ENCODE data around the gene RHPN2. TPM values are rescaled to one million over a fixed set of nuclear protein-coding genes. Genes with fewer than 3 reads are reported as not detected.

Gene RHPN2
- total and polyA plus RNA-seq, 5 donors, result 1.6 to 3.1 (median 1.8) TPM

DNA sequence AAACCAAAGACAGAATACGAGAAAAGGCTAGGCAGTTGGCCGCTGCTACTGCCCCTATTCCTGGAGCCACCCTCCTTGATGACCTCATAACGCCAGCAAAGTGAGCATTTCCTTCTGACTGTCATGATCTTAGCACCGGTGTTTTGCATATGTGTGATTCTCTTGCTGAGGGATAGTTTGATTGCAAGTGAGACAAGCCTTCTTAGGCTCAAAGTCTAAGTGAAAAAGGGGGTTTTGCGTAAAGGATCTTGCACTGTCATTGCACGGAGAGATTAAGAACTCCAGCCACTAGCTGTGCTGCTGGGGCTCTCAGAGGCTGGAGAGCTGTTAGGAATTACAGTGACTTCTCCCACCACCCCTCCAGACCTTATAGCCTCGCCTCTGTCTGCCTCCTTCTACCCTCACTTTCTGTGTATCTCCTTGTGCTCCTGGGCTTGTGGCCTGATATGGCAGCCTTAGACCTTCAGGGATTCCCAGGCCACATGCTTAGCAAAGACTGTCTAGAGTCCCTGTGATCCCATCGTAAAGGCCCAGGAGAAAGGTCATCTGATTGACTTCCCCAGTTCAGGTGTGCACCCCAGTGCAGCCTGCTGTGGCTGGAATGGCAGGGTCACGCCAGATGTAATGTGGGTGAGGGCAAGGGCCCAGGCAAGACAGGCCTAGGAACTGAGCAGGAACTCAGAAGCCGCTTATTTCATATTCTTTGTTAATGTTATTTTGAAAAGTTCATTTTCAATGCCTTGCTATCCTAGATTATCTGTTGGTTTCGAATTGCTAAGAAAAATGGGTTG is 28.9 kb upstream of the RHPN2 start:
- WGBS, result 93% methylated on average over 11 of the region's 11 CpGs
- Histone ChIP-seq H3K27ac (ENCODE audit: low read length) (no peak overlapping the region), H3K27me3 (ENCODE audit: control insufficient read depth, insufficient read depth) (no peaks in the 10 kb centered on the region), H3K4me1 (ENCODE audit: control insufficient read depth, insufficient read depth, low read length) (no peaks in the 10 kb centered on the region), H3K9me3 (ENCODE audit: control insufficient read depth, low read length) (no peaks in the 10 kb centered on the region), H3K4me3 (ENCODE audit: low read length) (no peak overlapping the region)
- no peak for DNase-seq
- intact Hi-C loops (cut with DNase I), result no loop called here
- no peak for ATAC-seq

DNA sequence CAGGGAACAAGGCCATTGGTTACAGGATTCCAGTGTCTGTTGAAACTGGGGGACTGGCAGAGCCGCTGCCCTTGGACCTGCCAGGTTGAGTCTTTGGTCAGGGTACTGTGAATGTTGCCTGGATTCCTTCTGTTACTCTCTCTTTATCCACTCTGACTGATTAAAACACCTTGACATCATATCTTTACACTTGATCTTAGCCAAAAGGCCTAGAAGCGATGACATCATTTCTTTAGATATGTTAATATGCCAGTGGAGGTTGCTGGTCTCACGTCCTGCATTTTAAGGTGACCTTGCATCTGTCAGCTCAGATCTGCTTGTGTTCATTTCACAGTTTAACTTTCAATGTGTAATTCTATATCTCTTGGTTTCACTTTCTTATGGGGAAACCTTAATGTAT is 25.5 kb upstream of the RHPN2 start:
- Histone ChIP-seq H3K9me3 (ENCODE audit: control insufficient read depth, low read length) (no peaks in the 10 kb centered on the region), H3K4me3 (ENCODE audit: low read length) (no peak overlapping the region), H3K27ac (ENCODE audit: low read length) (no peak overlapping the region), H3K4me1 (ENCODE audit: control insufficient read depth, insufficient read depth, low read length) (no peaks in the 10 kb centered on the region), H3K27me3 (ENCODE audit: control insufficient read depth, insufficient read depth) (no peaks in the 10 kb centered on the region)
- intact Hi-C loops (cut with DNase I), result no loop called here
- WGBS, result 84% methylated on average over 3 of the region's 3 CpGs
- no peak for DNase-seq
- ATAC-seq, result no peak

DNA sequence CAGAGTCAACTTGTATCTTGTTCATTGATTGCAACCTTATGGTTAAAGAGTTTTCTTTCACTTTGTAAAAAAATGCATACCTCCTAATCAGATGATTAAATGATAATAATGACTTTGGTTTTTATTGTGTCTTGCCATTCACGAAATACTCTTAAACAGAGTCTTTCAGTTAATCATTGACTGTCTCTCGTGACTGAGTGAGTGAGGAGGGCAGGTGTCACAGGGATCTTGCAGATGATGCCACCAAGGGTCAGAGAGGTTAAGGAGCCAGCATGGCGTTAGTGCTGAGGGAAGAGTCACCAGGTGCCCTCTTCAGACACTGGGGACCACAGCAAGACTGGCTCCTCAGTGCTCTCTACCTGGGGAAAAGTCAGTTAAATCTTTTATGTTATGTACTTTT is 24.3 kb upstream of the RHPN2 start:
- Histone ChIP-seq H3K9me3 (ENCODE audit: control insufficient read depth, low read length) (no peaks in the 10 kb centered on the region), H3K27ac (ENCODE audit: low read length) (no peak overlapping the region), H3K27me3 (ENCODE audit: control insufficient read depth, insufficient read depth) (no peaks in the 10 kb centered on the region), H3K4me1 (ENCODE audit: control insufficient read depth, insufficient read depth, low read length) (no peaks in the 10 kb centered on the region), H3K4me3 (ENCODE audit: low read length) (no peak overlapping the region)
- intact Hi-C loops (cut with DNase I), result loop anchor here in 2 of 4 donors (10.0 kb wide), 1 partner anchor 114 kb away; the partner anchor contains the start of genes CEP89 (in 2 of the 2) and FAAP24 (in 2 of the 2)
- no peak for ATAC-seq
- DNase-seq, result no peak
- 87% methylated on average over 3 of the region's 3 CpGs for WGBS

DNA sequence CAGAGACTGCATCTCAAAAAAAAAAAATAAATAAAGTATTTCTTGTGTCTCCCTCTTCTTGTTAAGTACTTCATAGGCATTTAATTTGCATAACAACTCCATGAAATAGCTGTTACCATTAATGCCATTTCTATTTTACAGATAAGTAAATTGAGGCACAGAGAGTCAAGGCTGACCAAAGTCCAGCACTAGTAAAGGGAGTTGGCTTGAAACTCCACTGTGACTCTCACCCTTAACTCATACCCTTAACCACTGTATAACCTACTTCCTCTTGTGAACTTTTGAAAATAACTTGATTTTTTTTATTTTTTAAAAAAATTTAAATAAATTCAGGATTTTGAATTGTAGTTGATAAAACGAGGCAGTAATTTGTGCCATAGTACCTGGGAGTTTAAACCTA is 22.3 kb upstream of the RHPN2 start:
- Histone ChIP-seq H3K27me3 (ENCODE audit: control insufficient read depth, insufficient read depth) (no peaks in the 10 kb centered on the region), H3K9me3 (ENCODE audit: control insufficient read depth, low read length) (no peaks in the 10 kb centered on the region), H3K4me3 (ENCODE audit: low read length) (no peak overlapping the region), H3K27ac (ENCODE audit: low read length) (no peak overlapping the region), H3K4me1 (ENCODE audit: control insufficient read depth, insufficient read depth, low read length) (peaks cover 2% of the 10 kb centered on the region)
- intact Hi-C loops (cut with DNase I), result loop anchor here in 2 of 4 donors (10.0 kb wide), 1 partner anchor 112 kb away; the partner anchor contains the start of genes CEP89 (in 2 of the 2) and FAAP24 (in 2 of the 2)
- DNase-seq (no peak), ATAC-seq (no peak)
- 73% methylated on average over 1 of the region's 1 CpG for WGBS

DNA sequence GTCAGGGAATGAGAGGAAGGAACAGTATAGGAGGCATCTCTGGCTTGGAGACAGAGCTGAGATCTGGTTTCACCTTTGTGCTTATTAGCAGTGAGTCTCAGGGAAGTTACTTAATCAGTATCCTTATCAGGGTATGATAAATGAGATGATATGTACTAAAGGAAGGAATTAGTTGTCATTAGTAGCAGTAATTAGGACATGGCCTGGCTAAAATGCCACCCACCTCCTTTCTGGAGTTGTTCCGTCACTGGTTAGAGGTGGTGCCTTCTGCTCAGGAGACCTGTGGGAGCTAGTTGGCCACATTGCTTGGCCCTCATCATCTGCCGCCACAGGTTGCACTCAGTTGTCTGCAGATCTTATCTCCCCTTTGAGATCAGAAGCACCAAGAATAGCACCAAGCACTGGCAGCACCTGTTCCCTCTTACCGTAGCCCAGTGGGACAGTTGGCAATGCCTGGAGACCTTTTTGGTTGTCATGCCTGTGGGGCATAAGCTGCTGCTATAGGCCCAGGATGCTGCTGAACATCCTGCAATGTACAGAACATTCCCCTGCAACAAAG is 21.0 kb upstream of the RHPN2 start:
- no peak overlapping the region for H3K4me3 ChIP-seq (ENCODE audit: low read length)
- intact Hi-C loops (cut with DNase I), result loop anchor here in 2 of 4 donors (10.0 kb wide), 1 partner anchor 111 kb away; the partner anchor contains the start of genes CEP89 (in 2 of the 2) and FAAP24 (in 2 of the 2)

DNA sequence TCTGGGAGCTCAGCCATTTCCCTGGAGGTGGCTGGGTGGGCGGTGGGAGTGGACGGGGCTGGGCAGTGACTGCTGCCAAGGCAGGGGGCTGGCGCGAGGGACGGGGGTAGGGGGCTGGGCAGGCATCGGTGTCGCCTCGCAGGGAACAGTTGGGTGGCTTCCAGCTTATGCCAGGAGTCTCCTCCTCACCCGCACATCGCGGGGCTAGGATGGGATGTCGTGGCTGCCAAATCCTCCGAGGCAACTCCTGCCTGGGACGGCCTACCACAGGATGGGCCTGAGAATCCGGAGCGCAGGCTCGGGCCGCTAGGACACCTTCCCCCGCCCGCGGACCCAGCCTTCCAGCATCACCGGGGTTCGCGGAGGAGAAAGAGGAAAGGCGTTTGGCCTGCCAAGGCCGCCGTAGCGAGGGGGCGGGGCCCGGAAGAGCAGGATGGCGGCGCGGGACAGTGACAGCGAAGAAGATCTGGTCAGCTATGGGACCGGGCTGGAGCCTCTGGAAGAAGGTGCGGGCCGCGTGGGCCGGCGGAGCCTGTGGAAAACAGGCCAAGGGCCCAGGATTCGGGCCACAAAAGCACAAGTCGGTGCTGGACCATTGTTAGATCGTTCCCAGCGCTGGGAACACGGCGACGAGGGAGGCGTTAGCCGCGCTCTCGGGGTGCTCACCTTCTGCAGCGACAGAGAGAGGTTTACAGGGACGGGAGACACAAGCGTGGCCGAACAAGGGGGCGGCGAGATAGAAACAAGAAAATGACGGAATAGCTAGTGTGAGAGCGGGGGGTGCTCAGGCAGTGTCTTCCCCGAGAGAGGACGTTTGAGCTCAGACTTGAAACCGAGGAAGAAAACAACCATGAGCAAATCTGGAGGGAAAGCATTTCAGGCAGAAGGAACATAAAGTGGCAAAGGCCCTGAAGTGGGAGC is 16.3 kb upstream of the RHPN2 start, which contains the start of gene GPATCH1:
GPATCH1 (plus strand) TSS at position 421 of the 921 bp plus-strand sequence; CDS start at position 434, 13 bp downstream.
- intact Hi-C loops (cut with DNase I), result loop anchor here in 2 of 4 donors (10.0 kb wide), 1 partner anchor 106 kb away; the partner anchor contains the start of genes CEP89 (in 2 of the 2) and FAAP24 (in 2 of the 2)
- Histone ChIP-seq H3K4me1 (ENCODE audit: control insufficient read depth, insufficient read depth, low read length) (peaks cover 7% of the 10 kb centered on the region), H3K4me3 (ENCODE audit: low read length) (peak within 1 kb of the TSS; percentile 76), H3K9me3 (ENCODE audit: control insufficient read depth, low read length) (no peaks in the 10 kb centered on the region), H3K27ac (ENCODE audit: low read length) (peak within 1 kb of the TSS; percentile 61), H3K27me3 (ENCODE audit: control insufficient read depth, insufficient read depth) (no peaks in the 10 kb centered on the region)
- peak; percentile 96 to 98 for ATAC-seq
- under 1% methylated on average over 62 of the region's 62 CpGs for WGBS
- peak; percentile 91 to 96 (median 96) for DNase-seq

More for the DNA sequence above, 21.0 kb upstream of the RHPN2 start:
- no peak for ATAC-seq
- Histone ChIP-seq H3K9me3 (ENCODE audit: control insufficient read depth, low read length) (no peaks in the 10 kb centered on the region), H3K27me3 (ENCODE audit: control insufficient read depth, insufficient read depth) (no peaks in the 10 kb centered on the region), H3K27ac (ENCODE audit: low read length) (no peak overlapping the region), H3K4me1 (ENCODE audit: control insufficient read depth, insufficient read depth, low read length) (peaks cover 7% of the 10 kb centered on the region)
- WGBS, result 89% methylated on average over 3 of the region's 3 CpGs
- no peak for DNase-seq

DNA sequence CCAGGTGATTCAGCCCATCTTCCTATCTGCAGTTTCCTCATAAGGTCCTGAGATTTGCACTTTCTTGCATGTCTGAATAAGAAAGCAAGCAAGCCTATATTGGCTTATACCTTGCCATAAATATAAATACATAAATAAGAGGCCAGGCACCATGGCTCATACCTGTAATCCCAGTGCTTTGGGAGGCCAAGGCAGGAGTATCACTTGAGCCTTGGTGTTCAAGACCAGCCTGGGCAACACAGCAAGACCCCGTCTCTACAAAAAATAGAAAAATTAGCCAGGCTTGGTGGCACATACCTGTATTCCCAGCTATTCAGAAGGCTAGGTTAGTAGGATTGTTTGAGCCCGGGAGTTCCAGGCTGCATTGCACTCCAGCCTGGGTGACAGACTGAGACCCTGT is 10.8 kb upstream of the RHPN2 start:
- intact Hi-C loops (cut with DNase I), result no loop called here
- Histone ChIP-seq H3K27me3 (ENCODE audit: control insufficient read depth, insufficient read depth) (no peaks in the 10 kb centered on the region), H3K4me1 (ENCODE audit: control insufficient read depth, insufficient read depth, low read length) (no peaks in the 10 kb centered on the region), H3K27ac (ENCODE audit: low read length) (no peak overlapping the region), H3K9me3 (ENCODE audit: control insufficient read depth, low read length) (no peaks in the 10 kb centered on the region), H3K4me3 (ENCODE audit: low read length) (no peak overlapping the region)
- ATAC-seq, result no peak
- DNase-seq, result no peak
- WGBS, result 88% methylated on average over 2 of the region's 2 CpGs

DNA sequence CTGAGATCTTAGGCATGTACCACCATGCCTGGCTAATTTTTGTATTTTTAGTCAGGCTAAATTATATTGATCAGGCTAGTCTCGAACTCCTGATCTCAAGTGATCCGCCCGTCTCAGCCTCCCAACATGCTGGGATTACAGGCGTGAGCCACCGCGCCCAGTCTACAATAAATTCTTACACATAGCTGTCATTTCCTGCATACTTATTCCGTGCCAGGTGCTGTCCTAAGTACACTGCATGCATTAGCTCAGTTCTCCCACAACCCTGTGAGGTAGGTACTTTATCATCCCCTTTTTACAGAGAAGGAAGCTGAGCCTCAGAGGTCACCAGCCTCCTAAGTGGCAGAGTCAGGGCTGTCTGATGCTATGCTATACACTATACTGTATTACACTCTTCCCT is 7.2 kb upstream of the RHPN2 start:
- intact Hi-C loops (cut with DNase I), result no loop called here
- Histone ChIP-seq H3K4me3 (ENCODE audit: low read length) (no peak overlapping the region), H3K27ac (ENCODE audit: low read length) (no peak overlapping the region), H3K9me3 (ENCODE audit: control insufficient read depth, low read length) (no peaks in the 10 kb centered on the region), H3K27me3 (ENCODE audit: control insufficient read depth, insufficient read depth) (no peaks in the 10 kb centered on the region), H3K4me1 (ENCODE audit: control insufficient read depth, insufficient read depth, low read length) (no peaks in the 10 kb centered on the region)
- WGBS, result 81% methylated on average over 7 of the region's 7 CpGs
- ATAC-seq (no peak), DNase-seq (no peak)

DNA sequence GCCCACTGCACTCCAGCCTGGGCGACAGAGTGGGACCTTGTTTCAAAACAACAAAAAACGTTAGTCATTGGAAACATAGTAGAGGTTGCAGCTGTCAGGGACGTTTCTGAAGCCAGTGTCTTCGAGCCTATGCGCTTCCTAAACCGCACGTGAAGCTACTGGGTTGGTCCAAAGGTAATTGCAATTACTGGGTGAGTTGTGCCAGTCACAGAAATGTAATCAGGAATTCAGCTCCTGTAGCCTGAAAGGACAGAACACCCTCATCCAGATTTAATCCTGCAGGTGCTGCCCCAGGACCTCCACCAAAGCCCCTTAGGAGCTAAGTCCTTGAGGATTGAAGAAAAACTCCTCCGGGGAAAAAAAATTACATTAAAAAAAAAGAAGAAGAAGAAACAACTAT is 2.4 kb upstream of the RHPN2 start:
- H3K9me3 ChIP-seq (ENCODE audit: control insufficient read depth, low read length), result no peaks in the 10 kb centered on the region
- WGBS, result 71% methylated on average over 8 of the region's 8 CpGs
- intact Hi-C loops (cut with DNase I), result no loop called here
- H3K27ac ChIP-seq (ENCODE audit: low read length), result no peak overlapping the region
- H3K4me3 ChIP-seq (ENCODE audit: low read length), result no peak overlapping the region
- H3K27me3 ChIP-seq (ENCODE audit: control insufficient read depth, insufficient read depth), result no peaks in the 10 kb centered on the region
- no peak for ATAC-seq
- no peak for DNase-seq
- no peaks in the 10 kb centered on the region for H3K4me1 ChIP-seq (ENCODE audit: control insufficient read depth, insufficient read depth, low read length)

DNA sequence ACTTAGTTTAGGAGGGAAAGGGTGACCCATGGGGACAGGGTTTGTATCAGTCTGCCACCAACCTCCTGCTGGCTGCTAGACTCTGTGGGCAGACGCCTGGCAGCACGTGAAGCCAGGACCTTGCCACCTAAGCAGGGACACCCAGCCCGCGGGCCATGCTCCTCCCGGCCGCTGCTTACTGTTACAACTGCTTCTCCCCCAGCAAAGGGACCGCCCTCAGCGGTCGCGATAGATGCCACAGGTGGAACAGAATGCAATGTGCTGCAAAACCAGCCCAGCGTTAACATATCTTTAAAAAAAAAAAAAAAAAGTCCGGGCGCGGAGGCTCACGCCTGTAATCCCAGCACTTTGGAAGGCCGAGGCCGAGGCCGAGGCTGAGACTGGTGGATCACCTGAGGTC is 1.9 kb upstream of the RHPN2 start:
- Histone ChIP-seq H3K9me3 (ENCODE audit: control insufficient read depth, low read length) (no peaks in the 10 kb centered on the region), H3K27me3 (ENCODE audit: control insufficient read depth, insufficient read depth) (no peaks in the 10 kb centered on the region), H3K4me3 (ENCODE audit: low read length) (no peak overlapping the region), H3K4me1 (ENCODE audit: control insufficient read depth, insufficient read depth, low read length) (no peaks in the 10 kb centered on the region), H3K27ac (ENCODE audit: low read length) (no peak overlapping the region)
- intact Hi-C loops (cut with DNase I), result no loop called here
- ATAC-seq, result no peak
- DNase-seq, result no peak
- WGBS, result 86% methylated on average over 18 of the region's 18 CpGs

Measured in right cardiac atrium (tissue), 5 donors.